H1 (cell line): ENCODE measurements around the gene UBASH3B. TPM values are rescaled to one million over a fixed set of nuclear protein-coding genes. Genes with fewer than 3 reads are reported as not detected.

Source experiments
- CHD1 ChIP-seq: IDR thresholded peaks from 2 replicates; pipeline ENCODE4 v1.6.1; 2012; ENCODE audit warnings: low read depth, low read length, improper control_type of control experiment
- KDM1A ChIP-seq: fragments of 200-600, 300-600 bp; sonication (generic); IDR thresholded peaks from 2 replicates; pipeline ENCODE4 v1.7.1; 2016; ENCODE audit warnings: mild to moderate bottlenecking, low read length, borderline replicate concordance
- KDM5A ChIP-seq: fragments of 200-600 bp; IDR thresholded peaks from 2 replicates; pipeline ENCODE4 v1.7.1; 2012; ENCODE audit warnings: mild to moderate bottlenecking, low read length, inconsistent platforms, mixed read lengths
- POLR2A ChIP-seq, 2 experiments: IDR thresholded peaks; 1 replicate in 1 of 2; 2 replicates in 1 of 2; pipeline ENCODE4 v1.6.1; 2011; ENCODE audit warnings: low read depth in 2 of 2, low read length in 2 of 2, mild to moderate bottlenecking in 2 of 2; ENCODE audit errors: control extremely low read depth in 1 of 2
- POU5F1 ChIP-seq: IDR thresholded peaks from 2 replicates; pipeline ENCODE4 v1.6.1; 2011; ENCODE audit warnings: low read depth, mild to moderate bottlenecking, low read length, moderate library complexity
- SAP30 ChIP-seq: fragments of 300-600 bp; sonication (generic); IDR thresholded peaks from 2 replicates; pipeline ENCODE4 v1.7.1; 2012; ENCODE audit warnings: low read length, moderate library complexity, mild to moderate bottlenecking, inconsistent platforms; ENCODE audit not compliant: insufficient read depth, insufficient replicate concordance
- SP1 ChIP-seq: IDR thresholded peaks from 2 replicates; pipeline ENCODE4 v1.6.1; 2011; ENCODE audit warnings: low read depth, low read length
- TBP ChIP-seq: IDR thresholded peaks from 2 replicates; pipeline ENCODE4 v1.6.1; 2011; ENCODE audit warnings: low read depth, low read length, improper control_type of control experiment
- TCF12 ChIP-seq: IDR thresholded peaks from 2 replicates; pipeline ENCODE4 v1.6.1; 2011; ENCODE audit warnings: low read depth, mild to moderate bottlenecking, low read length
- polyA plus RNA-seq, 7 experiments: library from polyadenylated mRNA; depleted of rRNA in 3 of 7; stranded (reverse) in 5 of 7; unstranded in 2 of 7; fragments of >200 nt in 5 of 7; fragments of 200-250 nt in 2 of 7; gene quantifications; 1 replicate in 5 of 7; 2 replicates in 1 of 7; 4 replicates in 1 of 7; pipeline versions ENCODE4 v1.2.1 to v1.2.3, GENCODE V29; 2011 to 2013; ENCODE audit warnings: missing spikeins in 2 of 7, mixed read lengths in 2 of 7
- total RNA-seq: library from RNA; stranded (reverse); fragmentation: NEBNext Ultra II Directional; extraction: Animal tissue kit (Norgen Biotek cat#: 25700); gene quantifications from 2 replicates; pipeline ENCODE4 v1.2.1, GENCODE V29; 2021

Gene UBASH3B
- total and polyA plus RNA-seq, 2 of the 8 experiments (the other 6 are each of a cell fraction or from before 2014, with no cell fraction given) = 7.5 to 9.5 TPM

DNA sequence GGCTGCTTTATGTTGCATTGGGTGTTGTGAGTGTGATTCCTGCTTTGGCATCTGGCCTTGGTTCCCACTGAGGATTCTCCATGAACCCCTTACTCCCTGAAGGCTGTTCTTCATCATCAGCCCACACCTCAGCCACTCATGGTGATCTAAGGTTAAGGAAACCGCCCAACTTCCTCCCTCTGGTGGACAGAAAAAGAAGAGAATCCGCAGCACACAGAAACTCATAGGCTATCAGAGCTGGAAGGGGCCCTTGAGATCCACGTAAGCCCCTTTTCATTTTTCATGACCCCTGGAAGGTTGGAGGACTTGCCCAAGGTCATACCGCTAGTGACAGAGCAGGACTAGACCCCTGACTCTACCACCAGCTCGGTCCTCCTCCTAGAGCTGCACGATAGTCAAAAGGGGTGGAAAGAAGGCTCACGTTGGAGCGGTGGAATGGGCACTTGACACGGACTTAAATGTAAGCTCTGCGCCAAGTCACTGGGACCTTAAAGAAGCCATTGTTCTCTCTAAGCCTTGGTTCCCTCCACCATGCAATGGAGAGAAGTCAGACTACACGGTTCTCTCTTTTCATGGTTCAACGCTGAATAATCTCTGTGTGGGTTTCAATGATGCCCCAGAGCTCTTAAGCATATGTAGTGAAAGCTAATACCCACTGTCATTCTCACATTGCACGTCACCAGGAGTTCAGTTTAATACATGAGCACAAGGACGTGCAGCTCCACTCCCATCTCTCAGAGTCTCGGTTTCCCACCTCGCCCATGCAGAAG lies 99.2 kb downstream of the UBASH3B start (continued):
- TF ChIP-seq POU5F1 (no peak), POLR2A (IDR thresholded peaks at IDR 0.05; ENCODE audit: control extremely low read depth in 1 of 2, low read depth in 2 of 2, low read length in 2 of 2) (no peak), KDM5A (no peak), CHD1 (no peak), TCF12 (no peak), KDM1A (no peak), SP1 (no peak), SAP30 (no peak), TBP (no peak)
